GM15510 (cell line): ENCODE measurements around the gene FEM1B.

ENCODE experiments used
- POLR2A ChIP-seq: IDR thresholded peaks from 3 replicates; pipeline ENCODE4 v1.6.1; 2011; ENCODE audit warnings: borderline replicate concordance; ENCODE audit not compliant: insufficient read length; ENCODE audit errors: extremely low read depth

Gene FEM1B

GRCh38 chr15:68244235-68244634 is 33.3 kb upstream of the FEM1B start:
- no peak for TF ChIP-seq POLR2A

- TF ChIP-seq POLR2A = no peak
These were observed 28.4 kb upstream of the FEM1B start for GRCh38 chr15:68249058-68249713.

GRCh38 chr15:68252925-68253534 is 24.5 kb upstream of the FEM1B start:
- TF ChIP-seq POLR2A = no peak

- no peak for TF ChIP-seq POLR2A
These were observed 20.7 kb upstream of the FEM1B start for GRCh38 chr15:68256675-68257450.

- TF ChIP-seq POLR2A = no peak
These were observed 18.9 kb upstream of the FEM1B start for GRCh38 chr15:68258692-68259091.

- no peak for TF ChIP-seq POLR2A
These were observed 17.7 kb upstream of the FEM1B start for GRCh38 chr15:68259883-68260282.

GRCh38 chr15:68261241-68261640 is 16.3 kb upstream of the FEM1B start:
- TF ChIP-seq POLR2A = no peak

- no peak for TF ChIP-seq POLR2A
These were observed 15.6 kb upstream of the FEM1B start for GRCh38 chr15:68261980-68262379.

GRCh38 chr15:68262514-68263356 is 14.8 kb upstream of the FEM1B start:
- no peak for TF ChIP-seq POLR2A

- no peak for TF ChIP-seq POLR2A
These were observed 13.3 kb upstream of the FEM1B start for GRCh38 chr15:68264282-68264681.

GRCh38 chr15:68265081-68265480 is 12.5 kb upstream of the FEM1B start:
- no peak for TF ChIP-seq POLR2A

- TF ChIP-seq POLR2A = no peak
These were observed 11.9 kb upstream of the FEM1B start for GRCh38 chr15:68265674-68266073.

- no peak for TF ChIP-seq POLR2A
These were observed 9.1 kb upstream of the FEM1B start for GRCh38 chr15:68268405-68268804.

GRCh38 chr15:68271854-68272471 is 5.6 kb upstream of the FEM1B start:
- TF ChIP-seq POLR2A = no peak
